GM12878 (cell line): Measurements from ENCODE around the gene MYBPC1. TPM values are rescaled to one million over a fixed set of nuclear protein-coding genes. Genes with fewer than 3 reads are reported as not detected.

ENCODE experiments used
- ATAC-seq: fragments of 200-7000 bp; cut with Tn5 transposase; 3 replicates; pipeline ENCODE4 v1.9.1; 2020; ENCODE audit warnings: mild to moderate bottlenecking, moderate library complexity
- BruUV-seq: library from RNA; stranded (reverse); fragments of 400-500 nt; replicated peaks from 2 replicates; lab custom pipeline; 2021; lab: Mats Ljungman, UMichigan
- CTCF ChIA-PET: fragments of 300-600 bp; sonication (Branson Sonifier 250); formaldehyde crosslinking; extraction: SDS; loops from one replicate; lab custom pipeline; 2021; ENCODE audit warnings: inconsistent platforms; lab: Yijun Ruan, JAX
- POLR2A ChIA-PET: fragments of 350-600 bp; formaldehyde crosslinking; extraction: SDS; loops from one replicate; lab custom pipeline; 2021; ENCODE audit warnings: inconsistent platforms; lab: Charles Lee
- RAD21 ChIA-PET: fragments of 300-600 bp; sonication (Branson Sonifier 250); formaldehyde crosslinking; loops from one replicate; lab custom pipeline; 2023; ENCODE audit warnings: antibody characterized with exemption; ENCODE audit not compliant: unreplicated experiment; lab: Charles Lee
- SMC1A ChIA-PET: fragments of 300-600 bp; sonication (Branson Sonifier 250); formaldehyde crosslinking; loops from one replicate; lab custom pipeline; 2023; ENCODE audit not compliant: unreplicated experiment, uncharacterized antibody; lab: Charles Lee
- DNase-seq: peaks from one replicate; pipeline ENCODE4 v3.0.0-alpha.2; 2011; ENCODE audit warnings: low read depth, low spot score
- FAIRE-seq: peaks from 3 replicates; lab custom pipeline; 2011; peaks lifted over from hg19 to GRCh38; lab: Jason Lieb, UNC
- H2AFZ ChIP-seq: 2 replicates; pipeline ENCODE4 v1.6.0; 2011; ENCODE audit warnings: low read depth, low read length, control low read depth; ENCODE audit not compliant: control insufficient read depth
- H3K27ac ChIP-seq: 2 replicates; pipeline ENCODE4 v1.5.1; 2011; ENCODE audit warnings: control low read depth; ENCODE audit not compliant: control insufficient read depth, insufficient read depth
- H3K27me3 ChIP-seq, 2 experiments: replicated peaks in 1 of 2; 2 replicates each; pipeline versions ENCODE4 v1.6.0 to v1.6.1; 2011; ENCODE audit warnings: low read length in 1 of 2; ENCODE audit not compliant: control insufficient read depth in 2 of 2, insufficient read depth in 2 of 2
- H3K36me3 ChIP-seq, 2 experiments: 2 replicates each; pipeline ENCODE4 v1.5.1; 2011; ENCODE audit warnings: low read length in 1 of 2; ENCODE audit not compliant: control insufficient read depth in 2 of 2, insufficient read depth in 2 of 2
- H3K4me1 ChIP-seq: 2 replicates; pipeline ENCODE4 v1.6.1; 2011; ENCODE audit warnings: mild to moderate bottlenecking, low read length, moderate library complexity, mixed read lengths; ENCODE audit not compliant: control insufficient read depth, insufficient read depth
- H3K4me2 ChIP-seq: 2 replicates; pipeline ENCODE4 v1.6.0; 2011; ENCODE audit warnings: control low read depth; ENCODE audit not compliant: control insufficient read depth, insufficient read depth
- H3K4me3 ChIP-seq: fragments of 200-600 bp; sonication (generic); 2 replicates; pipeline ENCODE4 v1.5.1; 2016
- H3K79me2 ChIP-seq: 2 replicates; pipeline ENCODE4 v1.6.0; 2011; ENCODE audit warnings: low read length; ENCODE audit not compliant: control insufficient read depth, insufficient read depth
- H3K9ac ChIP-seq: 2 replicates; pipeline ENCODE4 v1.8.0; 2011; ENCODE audit warnings: low read length, control low read depth, mixed read lengths; ENCODE audit not compliant: control insufficient read depth, insufficient read depth
- H3K9me3 ChIP-seq: replicated peaks from 3 replicates; pipeline ENCODE4 v1.5.1; 2011; ENCODE audit warnings: mild to moderate bottlenecking, low read length; ENCODE audit not compliant: control insufficient read depth, insufficient read depth
- H4K20me1 ChIP-seq: 2 replicates; pipeline ENCODE4 v1.6.0; 2011; ENCODE audit not compliant: control insufficient read depth, insufficient read depth
- BHLHE40 ChIP-seq, 2 experiments: fragments of 450-650 bp in 1 of 2; IDR thresholded peaks; 2 replicates each; pipeline ENCODE4 v1.6.1; 2011 to 2017; ENCODE audit warnings: low read depth in 2 of 2, borderline replicate concordance in 1 of 2, improper control_type of control experiment in 1 of 2, low read length in 1 of 2, mild to moderate bottlenecking in 1 of 2
- IKZF1 ChIP-seq: fragments of 450-650 bp; conservative IDR thresholded peaks from 2 replicates; pipeline ENCODE4 v1.6.1; 2017; ENCODE audit warnings: antibody characterized with exemption, mild to moderate bottlenecking
- MEF2A ChIP-seq: IDR thresholded peaks from 2 replicates; pipeline ENCODE4 v1.6.1; 2011; ENCODE audit warnings: low read depth, mild to moderate bottlenecking, low read length, moderate library complexity; ENCODE audit not compliant: insufficient read depth
- POU2F2 ChIP-seq: IDR thresholded peaks from 3 replicates; pipeline ENCODE4 v1.6.1; 2011; ENCODE audit warnings: low read depth, mild to moderate bottlenecking, low read length, borderline replicate concordance
- RAD21 ChIP-seq: IDR thresholded peaks from 2 replicates; pipeline ENCODE4 v1.6.1; 2011; ENCODE audit warnings: mild to moderate bottlenecking, low read depth, low read length, moderate library complexity; ENCODE audit not compliant: insufficient read depth
- RUNX3 ChIP-seq: IDR thresholded peaks from 2 replicates; pipeline ENCODE4 v1.6.1; 2012; ENCODE audit warnings: low read length, inconsistent platforms
- SUZ12 ChIP-seq: fragments of 200-600 bp; sonication (generic); IDR thresholded peaks from one replicate; pipeline ENCODE4 v1.6.1; 2018; ENCODE audit warnings: antibody characterized with exemption, mild to moderate bottlenecking; ENCODE audit not compliant: unreplicated experiment
- ZNF217 ChIP-seq: fragments of 450-650 bp; IDR thresholded peaks from 2 replicates; pipeline ENCODE4 v1.6.1; 2017; ENCODE audit warnings: antibody characterized with exemption, mild to moderate bottlenecking
- ZNF274 ChIP-seq: IDR thresholded peaks from one replicate; pipeline ENCODE4 v1.8.0; 2011; ENCODE audit not compliant: insufficient read length, insufficient read depth
- WGBS: methylation state at CpG from one replicate; pipeline ENCODE4 v1.1.6; 2016; ENCODE audit warnings: low lambda C conversion rate; ENCODE audit not compliant: insufficient replicate concordance, insufficient coverage; ENCODE audit errors: missing lambda C conversion rate; 5-methylcytosine and 5-hydroxymethylcytosine counted together
- in situ Hi-C: fragments of 300-500 bp; cut with MboI; formaldehyde crosslinking; loops from 9 replicates; pipeline ENCODE4 v1.14.3; 2018; ENCODE audit warnings: mixed read lengths
- intact Hi-C: fragments of 100-400 bp; cut with micrococcal nuclease; formaldehyde crosslinking; loops from one replicate; pipeline ENCODE4 v1.14.2; 2022; ENCODE audit not compliant: unreplicated experiment
- polyA plus RNA-seq, 11 experiments: library from polyadenylated mRNA; depleted of rRNA in 4 of 11; unstranded in 6 of 11; stranded (reverse) in 5 of 11; fragments of >200 nt; fragmentation: Nextera tagmentation in 4 of 11; fragmentation: Illumina TruSeq in 1 of 11; extraction: Ambion mirVana in 4 of 11; extraction: Trizol in 1 of 11; gene quantifications; 1 replicate in 1 of 11; 2 replicates in 10 of 11; pipeline versions ENCODE4 v1.2.1 to v1.2.3, GENCODE V29; 2011 to 2016; ENCODE audit warnings: inconsistent platforms in 2 of 11, missing spikeins in 2 of 11, low read depth in 1 of 11
- total RNA-seq, 4 experiments: library from RNA; depleted of rRNA in 3 of 4; stranded (reverse); fragments of >200 nt in 3 of 4; fragmentation: Illumina TruSeq in 1 of 4; extraction: Trizol in 1 of 4; gene quantifications; 2 replicates each; pipeline versions ENCODE4 v1.2.1 to v1.2.3, GENCODE V29; 2013 to 2021
- TF ChIP-seq, protein P1 (sequence below): IDR thresholded peaks from 2 replicates; pipeline ENCODE4 v1.6.1; 2011; ENCODE audit warnings: low read depth, mild to moderate bottlenecking, low read length, moderate library complexity, borderline replicate concordance; ENCODE audit errors: extremely low read depth
- TF ChIP-seq, protein P2 (sequence below): IDR thresholded peaks from 2 replicates; pipeline ENCODE4 v1.6.1; 2011; ENCODE audit warnings: borderline replicate concordance, low read depth, mild to moderate bottlenecking, moderate library complexity, low read length; ENCODE audit not compliant: insufficient read depth, poor library complexity, severe bottlenecking
- TF ChIP-seq, protein P3 (sequence below): fragments of 450-650 bp; formaldehyde crosslinking; IDR thresholded peaks from 2 replicates; pipeline ENCODE4 v1.4.0; 2020; ENCODE audit warnings: mild to moderate bottlenecking, moderate library complexity

MYBPC1 gene
- total and polyA plus RNA-seq, 10 of the 15 experiments (the other 5 are each of a cell fraction or from before 2014, with no cell fraction given), result not detected

GRCh38 chr12:101597164-101597563, 2.4 kb downstream of the MYBPC1 start:
- Histone ChIP-seq H4K20me1 (no peaks in the 10 kb centered on the region), H3K27me3 (no peaks in the 10 kb centered on the region), H3K4me2 (no peak overlapping the region), H3K4me1 (no peaks in the 10 kb centered on the region), H3K36me3 (no peaks in the 10 kb centered on the region), H3K4me3 (no peak overlapping the region), H3K9ac (no peak overlapping the region), H2AFZ (no peak overlapping the region; the same call in 1 of the 2 replicates), H3K79me2 (no peaks in the 10 kb centered on the region), H3K9me3 (no peaks in the 10 kb centered on the region), H3K27ac (no peak overlapping the region)
- no TSS peak for BruUV-seq
- intact Hi-C loops, result no loop called here
- ChIA-PET RAD21 (no interaction called here), CTCF (interaction anchor here (1.1 kb wide), 1 partner anchor 26 kb away, joined by 3 read pairs; no protein-coding TSS in a partner anchor), POLR2A (no interaction called here), SMC1A (no interaction called here)
- FAIRE-seq (no peak), ATAC-seq (no peak), DNase-seq (no peak)
- in situ Hi-C loops, result no loop called here
- TF ChIP-seq BHLHE40 (IDR thresholded peaks at IDR 0.05; ENCODE audit: borderline replicate concordance in 1 of 2, low read depth in 2 of 2, low read length in 1 of 2), result no peak
- TF ChIP-seq RAD21, result no peak
- no peak for TF ChIP-seq ZNF217
- no peak for TF ChIP-seq SUZ12
- TF ChIP-seq, protein P1, sequence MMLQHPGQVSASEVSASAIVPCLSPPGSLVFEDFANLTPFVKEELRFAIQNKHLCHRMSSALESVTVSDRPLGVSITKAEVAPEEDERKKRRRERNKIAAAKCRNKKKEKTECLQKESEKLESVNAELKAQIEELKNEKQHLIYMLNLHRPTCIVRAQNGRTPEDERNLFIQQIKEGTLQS, result no peak
- TF ChIP-seq IKZF1, result no peak
- 24% methylated on average over 2 of the region's 2 CpGs for WGBS

- CTCF ChIA-PET, result no interaction called here
- Histone ChIP-seq H3K36me3 (no peaks in the 10 kb centered on the region), H3K9me3 (no peaks in the 10 kb centered on the region), H4K20me1 (no peaks in the 10 kb centered on the region), H3K4me2 (no peak overlapping the region), H3K27me3 (no peaks in the 10 kb centered on the region), H2AFZ (no peak overlapping the region), H3K79me2 (no peaks in the 10 kb centered on the region), H3K4me3 (no peak overlapping the region), H3K9ac (no peak overlapping the region), H3K27ac (no peak overlapping the region), H3K4me1 (no peaks in the 10 kb centered on the region)
- POLR2A ChIA-PET, result no interaction called here
- ATAC-seq (no peak), FAIRE-seq (no peak), DNase-seq (no peak)
- WGBS, result 25% methylated on average over 3 of the region's 3 CpGs
- intact Hi-C loops (no loop called here), in situ Hi-C loops (no loop called here)
- no TSS peak for BruUV-seq
- SMC1A ChIA-PET, result no interaction called here
- RAD21 ChIA-PET, result no interaction called here
- TF ChIP-seq, protein P2, sequence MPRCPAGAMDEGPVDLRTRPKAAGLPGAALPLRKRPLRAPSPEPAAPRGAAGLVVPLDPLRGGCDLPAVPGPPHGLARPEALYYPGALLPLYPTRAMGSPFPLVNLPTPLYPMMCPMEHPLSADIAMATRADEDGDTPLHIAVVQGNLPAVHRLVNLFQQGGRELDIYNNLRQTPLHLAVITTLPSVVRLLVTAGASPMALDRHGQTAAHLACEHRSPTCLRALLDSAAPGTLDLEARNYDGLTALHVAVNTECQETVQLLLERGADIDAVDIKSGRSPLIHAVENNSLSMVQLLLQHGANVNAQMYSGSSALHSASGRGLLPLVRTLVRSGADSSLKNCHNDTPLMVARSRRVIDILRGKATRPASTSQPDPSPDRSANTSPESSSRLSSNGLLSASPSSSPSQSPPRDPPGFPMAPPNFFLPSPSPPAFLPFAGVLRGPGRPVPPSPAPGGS, result no peak
- TF ChIP-seq POU2F2 (no peak), RUNX3 (no peak), MEF2A (no peak), ZNF274 (no peak)
- TF ChIP-seq, protein P3, sequence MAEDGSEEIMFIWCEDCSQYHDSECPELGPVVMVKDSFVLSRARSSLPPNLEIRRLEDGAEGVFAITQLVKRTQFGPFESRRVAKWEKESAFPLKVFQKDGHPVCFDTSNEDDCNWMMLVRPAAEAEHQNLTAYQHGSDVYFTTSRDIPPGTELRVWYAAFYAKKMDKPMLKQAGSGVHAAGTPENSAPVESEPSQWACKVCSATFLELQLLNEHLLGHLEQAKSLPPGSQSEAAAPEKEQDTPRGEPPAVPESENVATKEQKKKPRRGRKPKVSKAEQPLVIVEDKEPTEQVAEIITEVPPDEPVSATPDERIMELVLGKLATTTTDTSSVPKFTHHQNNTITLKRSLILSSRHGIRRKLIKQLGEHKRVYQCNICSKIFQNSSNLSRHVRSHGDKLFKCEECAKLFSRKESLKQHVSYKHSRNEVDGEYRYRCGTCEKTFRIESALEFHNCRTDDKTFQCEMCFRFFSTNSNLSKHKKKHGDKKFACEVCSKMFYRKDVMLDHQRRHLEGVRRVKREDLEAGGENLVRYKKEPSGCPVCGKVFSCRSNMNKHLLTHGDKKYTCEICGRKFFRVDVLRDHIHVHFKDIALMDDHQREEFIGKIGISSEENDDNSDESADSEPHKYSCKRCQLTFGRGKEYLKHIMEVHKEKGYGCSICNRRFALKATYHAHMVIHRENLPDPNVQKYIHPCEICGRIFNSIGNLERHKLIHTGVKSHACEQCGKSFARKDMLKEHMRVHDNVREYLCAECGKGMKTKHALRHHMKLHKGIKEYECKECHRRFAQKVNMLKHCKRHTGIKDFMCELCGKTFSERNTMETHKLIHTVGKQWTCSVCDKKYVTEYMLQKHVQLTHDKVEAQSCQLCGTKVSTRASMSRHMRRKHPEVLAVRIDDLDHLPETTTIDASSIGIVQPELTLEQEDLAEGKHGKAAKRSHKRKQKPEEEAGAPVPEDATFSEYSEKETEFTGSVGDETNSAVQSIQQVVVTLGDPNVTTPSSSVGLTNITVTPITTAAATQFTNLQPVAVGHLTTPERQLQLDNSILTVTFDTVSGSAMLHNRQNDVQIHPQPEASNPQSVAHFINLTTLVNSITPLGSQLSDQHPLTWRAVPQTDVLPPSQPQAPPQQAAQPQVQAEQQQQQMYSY (CRISPR knock-in tag), result no peak
Measured at GRCh38 chr12:101598483-101598882, 3.7 kb downstream of the MYBPC1 start.
